Aorta (tissue), 5 donors: Measurements from ENCODE around the gene TOPAZ1. TPM values are rescaled to one million over a fixed set of nuclear protein-coding genes. Genes with fewer than 3 reads are reported as not detected.

Source experiments
- ATAC-seq: fragments of 200-7000 bp; cut with Tn5 transposase; one replicate; pipeline ENCODE4 v1.9.1; 2022; ENCODE audit warnings: moderate library complexity; ENCODE audit not compliant: low FRiP score
- DNase-seq, 2 donors: peaks; one replicate each; pipeline ENCODE4 v3.0.0-alpha.2; 2020
- H3K27ac ChIP-seq, 2 donors: one replicate each; pipeline ENCODE4 v1.5.1; 2013; ENCODE audit warnings: low read length in 2 of 2, mild to moderate bottlenecking in 2 of 2, moderate library complexity in 2 of 2, control low read depth in 1 of 2, inconsistent platforms in 1 of 2, low read depth in 1 of 2
- H3K27me3 ChIP-seq, 2 donors: one replicate each; pipeline ENCODE4 v1.6.1; 2013; ENCODE audit warnings: control low read depth in 1 of 2, low read length in 1 of 2, mild to moderate bottlenecking in 1 of 2, moderate library complexity in 1 of 2; ENCODE audit not compliant: insufficient read depth in 2 of 2, control insufficient read depth in 1 of 2
- H3K36me3 ChIP-seq, 2 donors: one replicate each; pipeline ENCODE4 v1.6.1; 2013; ENCODE audit warnings: control low read depth in 1 of 2, low read length in 1 of 2, mild to moderate bottlenecking in 1 of 2; ENCODE audit not compliant: insufficient read depth in 2 of 2, control insufficient read depth in 1 of 2
- H3K4me1 ChIP-seq, 2 donors: one replicate each; pipeline ENCODE4 v1.6.1; 2013; ENCODE audit warnings: low read length in 2 of 2, control low read depth in 1 of 2, mild to moderate bottlenecking in 1 of 2, moderate library complexity in 1 of 2; ENCODE audit not compliant: insufficient read depth in 2 of 2, control insufficient read depth in 1 of 2
- H3K4me3 ChIP-seq, 2 donors: one replicate each; pipeline ENCODE4 v1.5.1; 2013; ENCODE audit warnings: low read length in 2 of 2, control low read depth in 1 of 2, mild to moderate bottlenecking in 1 of 2
- H3K9me3 ChIP-seq: one replicate; pipeline ENCODE4 v1.6.1; 2013; ENCODE audit warnings: mild to moderate bottlenecking, low read length; ENCODE audit not compliant: control insufficient read depth
- WGBS, 2 donors: extraction: QIAGEN DNeasy Blood & Tissue Kit; methylation state at CpG; one replicate each; pipeline ENCODE4 v1.1.7; 2013; 5-methylcytosine and 5-hydroxymethylcytosine counted together
- intact Hi-C, 2 donors: fragments of 100-400 bp; cut with DNase I; formaldehyde crosslinking; loops; one replicate each; pipeline versions ENCODE4 v1.14.2 to v1.15.0; 2022
- polyA plus RNA-seq, 2 donors: library from polyadenylated mRNA; stranded (reverse); fragments of 200-250 nt; gene quantifications; one replicate each; pipeline ENCODE4 v1.2.3, GENCODE V29; 2013
- total RNA-seq, 2 donors: library from RNA; stranded (reverse); fragmentation: NEBNext Ultra II Directional; extraction: Animal tissue kit (Norgen Biotek cat#: 25700); gene quantifications; one replicate each; pipeline ENCODE4 v1.2.1, GENCODE V29; 2021
- donor health status: healthy with polysubstance abuse.
- donor health status: Bipolar disorder and iron deficiency.
- donor health status: DM: no; HTN: no; CAD: no.
- donor health status: DM: no; HTN: no; CAD: no.
- donor health status: DM: yes; HTN: yes; CAD: no.

The TOPAZ1 gene
- total and polyA plus RNA-seq, 4 donors, result not detected

DNA sequence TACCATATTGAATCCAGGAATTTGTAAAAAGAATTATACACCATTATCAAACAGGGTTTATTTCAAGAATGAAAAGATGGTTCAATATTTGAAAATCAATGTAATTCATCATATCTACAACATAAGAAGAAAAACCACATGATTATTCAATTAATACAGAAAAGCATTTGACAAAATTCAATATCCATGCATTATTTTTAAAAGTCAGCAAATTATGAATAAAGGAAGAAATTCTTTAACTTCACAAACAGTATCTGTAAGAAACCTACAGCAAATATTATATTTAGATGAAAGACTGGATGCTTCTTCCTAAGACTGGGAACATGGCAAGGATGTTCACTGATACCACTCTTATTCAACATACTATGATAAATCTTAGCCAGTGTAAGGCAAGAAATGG, 55.6 kb downstream of the TOPAZ1 start:
- Histone ChIP-seq H3K36me3 (no peaks in the 10 kb centered on the region), H3K4me3 (no peak overlapping the region), H3K9me3 (no peaks in the 10 kb centered on the region), H3K27me3 (peaks cover 0 to under 1% of the 10 kb centered on the region in 2 donors), H3K27ac (no peak overlapping the region), H3K4me1 (no peaks in the 10 kb centered on the region)
- ATAC-seq, result no peak
- DNase-seq, result no peak
- intact Hi-C loops, result no loop called here

DNA sequence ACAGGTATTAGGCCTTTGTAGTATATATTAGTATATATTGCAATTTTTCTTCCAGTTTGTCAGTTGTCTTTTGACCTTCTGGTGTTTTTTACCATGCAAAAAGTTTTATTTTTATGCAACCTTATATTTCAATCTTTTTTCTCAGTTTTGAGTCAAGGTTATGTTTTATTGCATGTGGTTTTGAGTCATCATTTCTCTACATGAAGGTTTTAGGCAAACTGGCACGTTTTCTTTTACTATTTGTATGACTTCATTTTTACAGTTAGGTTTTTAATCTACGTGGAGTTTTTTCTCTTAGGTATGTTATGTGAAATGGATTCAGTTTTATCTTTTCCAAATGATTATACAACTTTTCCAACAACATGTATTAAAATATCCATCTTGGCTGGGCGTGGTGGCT, 60.1 kb downstream of the TOPAZ1 start:
- no peak for ATAC-seq

DNA sequence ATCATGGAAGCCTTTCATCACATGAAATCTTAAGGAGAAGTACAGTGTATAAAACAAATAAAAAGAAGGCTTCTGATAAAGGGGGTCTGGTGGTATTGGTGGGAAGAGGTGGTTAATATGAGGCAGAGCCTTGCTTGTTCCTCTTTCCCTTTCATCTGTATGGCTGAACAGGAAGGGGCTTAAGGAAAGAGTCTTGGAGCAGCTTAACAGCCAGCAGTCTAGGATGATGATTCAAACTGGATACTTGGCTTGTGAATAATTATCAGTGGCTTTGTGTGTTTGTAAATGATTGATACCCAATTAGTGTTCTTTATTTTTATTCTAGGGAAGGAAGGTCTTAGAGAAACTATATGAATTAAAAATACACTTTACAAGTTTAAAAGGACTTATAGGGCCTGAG, 67.8 kb downstream of the TOPAZ1 start:
- no peak for DNase-seq
- intact Hi-C loops, result no loop called here
- Histone ChIP-seq H3K4me1 (no peaks in the 10 kb centered on the region), H3K36me3 (no peaks in the 10 kb centered on the region), H3K27me3 (no peaks in the 10 kb centered on the region), H3K27ac (no peak overlapping the region), H3K9me3 (no peaks in the 10 kb centered on the region), H3K4me3 (no peak overlapping the region)
- ATAC-seq, result no peak

More for the DNA sequence above, 60.1 kb downstream of the TOPAZ1 start:
- Histone ChIP-seq H3K27ac (no peak overlapping the region), H3K27me3 (no peaks in the 10 kb centered on the region), H3K4me3 (no peak overlapping the region), H3K36me3 (no peaks in the 10 kb centered on the region), H3K9me3 (no peaks in the 10 kb centered on the region), H3K4me1 (no peaks in the 10 kb centered on the region)
- no peak for DNase-seq
- intact Hi-C loops, result no loop called here
- WGBS, 2 donors, result 62 to 71% methylated on average over 3 of the region's 3 CpGs

DNA sequence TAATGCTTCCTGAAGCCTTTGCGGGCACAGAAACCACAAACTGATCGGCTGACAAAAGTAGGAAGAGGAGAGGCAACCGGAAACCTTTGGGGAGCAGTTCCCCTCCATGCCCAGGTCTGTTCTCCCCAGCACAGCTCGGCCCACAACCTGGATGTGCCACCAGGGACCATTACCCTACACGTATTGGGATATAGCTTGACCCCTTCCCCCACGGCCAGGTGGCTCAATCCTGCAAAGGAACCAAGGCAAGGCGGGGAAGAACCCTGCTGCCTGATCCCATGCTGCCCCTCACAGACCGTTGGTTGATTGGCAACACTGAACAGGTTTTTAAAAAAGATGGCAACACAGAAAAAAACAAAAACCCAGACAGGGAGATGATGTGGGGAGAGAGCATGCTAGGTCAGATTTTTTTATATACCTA, 77.2 kb downstream of the TOPAZ1 start:
- Histone ChIP-seq H3K27me3 (no peaks in the 10 kb centered on the region), H3K4me3 (no peak overlapping the region), H3K9me3 (no peaks in the 10 kb centered on the region), H3K36me3 (no peaks in the 10 kb centered on the region), H3K4me1 (no peaks in the 10 kb centered on the region), H3K27ac (no peak overlapping the region)
- WGBS, 2 donors, result 61 to 69% methylated on average over 8 of the region's 8 CpGs
- ATAC-seq (no peak), DNase-seq (no peak)
- intact Hi-C loops, result no loop called here

DNA sequence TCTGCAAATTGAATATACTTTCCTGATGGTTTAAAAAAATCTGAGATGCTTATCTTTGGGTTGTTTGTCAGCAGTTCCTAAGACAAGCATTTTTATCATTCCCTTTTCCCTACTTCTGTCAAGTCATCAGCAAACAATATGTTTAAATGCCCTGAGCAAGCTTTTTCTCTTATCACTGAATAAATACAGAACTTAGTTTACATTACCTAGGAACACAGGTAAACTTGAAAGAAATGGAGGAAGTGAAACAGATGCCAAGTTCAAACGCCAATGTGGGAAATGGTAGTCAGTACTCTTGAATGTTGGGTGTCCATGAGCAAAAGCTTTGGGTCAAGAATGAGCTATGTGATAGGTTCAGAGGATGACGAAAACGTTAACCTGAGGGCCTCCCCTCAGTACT, 79.6 kb downstream of the TOPAZ1 start:
- DNase-seq, result no peak
- WGBS, 2 donors, result 52 to 54% methylated on average over 3 of the region's 3 CpGs
- no peak overlapping the region for H3K27ac ChIP-seq
- H3K4me3 ChIP-seq, result no peak overlapping the region
- H3K27me3 ChIP-seq, result no peaks in the 10 kb centered on the region
- no peaks in the 10 kb centered on the region for H3K4me1 ChIP-seq
- ATAC-seq, result no peak
- H3K36me3 ChIP-seq, result no peaks in the 10 kb centered on the region
- H3K9me3 ChIP-seq, result no peaks in the 10 kb centered on the region
- intact Hi-C loops, result loop anchor here (5.0 to 10.0 kb wide), 3 partner anchors 73 to 191 kb away; partner anchors contain the start of gene ZNF445 (in 1 of the 2)

DNA sequence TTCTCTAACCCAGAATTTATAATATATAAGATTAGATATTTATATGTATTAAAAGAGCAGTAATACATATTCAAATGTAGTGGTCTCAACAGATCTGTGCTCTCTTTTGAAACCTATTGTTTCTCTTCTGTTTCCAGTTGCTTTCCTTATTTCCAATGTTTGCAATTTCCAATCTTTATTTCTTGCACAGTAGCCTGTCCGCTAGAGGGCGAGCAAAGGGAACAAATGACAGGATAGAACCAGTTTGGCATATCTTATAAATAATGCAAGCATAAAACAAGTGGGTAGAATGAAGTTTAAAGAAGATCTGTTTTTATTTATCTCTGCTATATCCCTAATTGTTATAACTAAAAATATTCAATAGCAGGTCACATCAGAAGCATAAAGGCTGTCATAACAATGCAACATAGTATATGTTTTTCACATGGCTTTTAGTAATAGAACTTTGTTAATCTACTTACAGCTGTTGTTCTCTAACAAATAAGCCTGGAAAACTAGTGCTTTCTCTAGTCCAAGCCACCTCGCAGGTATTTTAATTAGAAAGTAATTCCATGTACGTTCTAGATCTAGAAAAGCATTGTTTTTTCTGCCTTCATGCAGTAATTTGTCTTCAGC, 81.8 kb downstream of the TOPAZ1 start:
- ATAC-seq, result peak; percentile 78
- H3K4me3 ChIP-seq, result no peak overlapping the region
- 3 to 4% methylated on average over 4 of the region's 4 CpGs for WGBS, 2 donors
- intact Hi-C loops, result loop anchor here (5.0 to 10.0 kb wide), 3 partner anchors 71 to 189 kb away; partner anchors contain the start of gene ZNF445 (in 1 of the 2)
- H3K27me3 ChIP-seq, result no peaks in the 10 kb centered on the region
- H3K9me3 ChIP-seq, result no peaks in the 10 kb centered on the region
- DNase-seq, result peak; percentile 63 to 77
- H3K4me1 ChIP-seq, result peaks cover 0 to 1% of the 10 kb centered on the region in 2 donors
- H3K27ac ChIP-seq, result no peak overlapping the region
- H3K36me3 ChIP-seq, result no peaks in the 10 kb centered on the region

DNA sequence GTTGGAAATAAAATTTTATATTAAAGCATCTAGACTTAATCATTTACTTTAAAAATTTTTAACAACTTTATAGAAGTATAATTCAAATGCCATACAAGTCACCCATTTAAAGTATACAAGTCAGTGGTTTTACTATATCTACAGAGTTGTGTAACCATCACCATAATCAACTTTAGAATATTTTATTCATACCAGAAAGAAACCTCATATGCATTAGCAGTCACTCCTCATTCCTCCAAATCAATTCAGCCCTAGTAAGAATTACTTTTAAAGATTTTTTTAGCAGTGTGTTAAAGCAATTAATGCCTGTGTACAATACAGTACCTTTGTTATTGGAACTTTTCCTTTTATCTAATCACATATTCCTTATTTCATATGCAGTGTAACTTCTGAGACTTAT, 82.9 kb downstream of the TOPAZ1 start:
- no peaks in the 10 kb centered on the region for H3K36me3 ChIP-seq
- H3K4me1 ChIP-seq, result peaks cover 0 to 1% of the 10 kb centered on the region in 2 donors
- H3K27me3 ChIP-seq, result no peaks in the 10 kb centered on the region
- no peaks in the 10 kb centered on the region for H3K9me3 ChIP-seq
- DNase-seq (no peak), ATAC-seq (no peak)
- H3K4me3 ChIP-seq, result no peak overlapping the region
- intact Hi-C loops, result loop anchor here (5.0 to 10.0 kb wide), 3 partner anchors 70 to 188 kb away; partner anchors contain the start of gene ZNF445 (in 1 of the 2)
- no peak overlapping the region for H3K27ac ChIP-seq

DNA sequence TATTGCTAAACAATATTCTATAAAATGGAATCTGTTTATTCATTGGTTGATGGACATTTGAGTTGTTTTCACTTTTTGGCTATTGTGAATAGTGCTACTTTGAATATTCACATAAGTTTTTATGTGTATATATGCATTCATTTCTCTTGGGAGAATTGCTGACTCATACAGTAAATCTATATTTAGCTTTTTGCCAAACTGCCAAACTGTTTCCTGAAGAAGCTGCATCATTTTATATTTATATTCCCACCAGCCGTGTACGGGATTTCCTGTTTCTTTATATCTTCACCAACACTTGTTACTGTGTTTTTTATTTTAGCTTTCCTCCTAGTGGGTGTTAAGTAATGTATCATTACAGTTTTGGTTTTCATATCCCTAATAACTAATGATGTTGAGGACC, 84.3 kb downstream of the TOPAZ1 start:
- intact Hi-C loops, result loop anchor here in 1 of 2 donors (10.0 kb wide), 2 partner anchors 69 to 149 kb away; partner anchors contain the start of gene ZNF445

DNA sequence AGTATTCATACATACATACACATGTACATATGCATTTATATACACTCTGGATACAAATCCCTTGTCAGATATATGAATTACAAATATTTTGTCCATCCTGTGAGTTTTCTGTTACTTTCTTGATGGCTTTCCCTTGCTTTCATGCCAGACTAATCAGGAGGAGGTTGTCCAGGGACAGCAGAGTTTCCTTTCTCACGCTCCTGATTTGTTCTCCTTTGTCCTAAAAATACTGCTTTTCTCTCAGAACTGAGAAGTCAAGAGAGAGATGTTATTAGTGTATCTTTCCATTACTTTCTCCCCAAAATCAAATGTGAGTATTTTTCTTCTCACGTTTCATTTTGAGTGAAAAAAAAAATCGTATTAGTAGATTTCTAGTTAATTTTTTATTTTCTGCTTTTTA, 84.8 kb downstream of the TOPAZ1 start:
- WGBS, 2 donors, result 26 to 31% methylated on average over 3 of the region's 3 CpGs
- H3K4me1 ChIP-seq, result peaks cover 0 to 1% of the 10 kb centered on the region in 2 donors
- no peak for DNase-seq
- H3K27ac ChIP-seq, result no peak overlapping the region
- no peaks in the 10 kb centered on the region for H3K9me3 ChIP-seq
- H3K4me3 ChIP-seq, result no peak overlapping the region
- intact Hi-C loops, result loop anchor here in 1 of 2 donors (10.0 kb wide), 2 partner anchors 68 to 148 kb away; partner anchors contain the start of gene ZNF445
- no peaks in the 10 kb centered on the region for H3K36me3 ChIP-seq
- no peaks in the 10 kb centered on the region for H3K27me3 ChIP-seq
- ATAC-seq, result no peak

More for the DNA sequence above, 84.3 kb downstream of the TOPAZ1 start:
- Histone ChIP-seq H3K36me3 (no peaks in the 10 kb centered on the region), H3K4me3 (no peak overlapping the region), H3K27me3 (no peaks in the 10 kb centered on the region), H3K4me1 (peaks cover 0 to 1% of the 10 kb centered on the region in 2 donors), H3K27ac (no peak overlapping the region), H3K9me3 (no peaks in the 10 kb centered on the region)
- ATAC-seq (no peak), DNase-seq (no peak)
- WGBS, 2 donors, result 6% methylated on average over 2 of the region's 2 CpGs
